GM12872 (cell line): Measurements from ENCODE around the gene DYNC1H1.

Experiments used
- CTCF ChIP-seq: IDR thresholded peaks from 3 replicates; pipeline ENCODE4 v1.5.1; 2011; ENCODE audit warnings: low read depth, mild to moderate bottlenecking, low read length, moderate library complexity; ENCODE audit not compliant: insufficient read depth

DYNC1H1 gene

GRCh38 chr14:102105369-102105768 is 141.0 kb downstream of the DYNC1H1 start:
- TF ChIP-seq CTCF, result no peak
